HG03558 (cell line): Measurements from ENCODE around the gene SYCE3.

Source experiments
- ATAC-seq: cut with Tn5 transposase; IDR thresholded peaks from one replicate; pipeline ENCODE4 v1.9.1; 2021; ENCODE audit warnings: moderate number of reproducible peaks; ENCODE audit not compliant: unreplicated experiment; ENCODE audit errors: extremely low read depth

The SYCE3 gene

GRCh38 chr22:50600967-50601668, 38.4 kb upstream of the SYCE3 start:
- ATAC-seq: no peak

- ATAC-seq: no peak
Measured at GRCh38 chr22:50600538-50600937, 37.8 kb upstream of the SYCE3 start, which contains the start of gene MAPK8IP2. TSS of gene MAPK8IP2 (plus strand) at chr22:50600793. CDS start at chr22:50600819, 26 bp downstream.

GRCh38 chr22:50599816-50600455, 37.2 kb upstream of the SYCE3 start:
- ATAC-seq: no peak

- no peak for ATAC-seq
Measured at GRCh38 chr22:50597097-50597496, 34.4 kb upstream of the SYCE3 start.

GRCh38 chr22:50595189-50595588, 32.5 kb upstream of the SYCE3 start:
- no peak for ATAC-seq

GRCh38 chr22:50587407-50587806, 24.7 kb upstream of the SYCE3 start:
- no peak for ATAC-seq

- no peak for ATAC-seq
Measured at GRCh38 chr22:50586416-50586815, 23.7 kb upstream of the SYCE3 start.

GRCh38 chr22:50585781-50586180, 23.1 kb upstream of the SYCE3 start:
- no peak for ATAC-seq

GRCh38 chr22:50585238-50585637, 22.5 kb upstream of the SYCE3 start:
- ATAC-seq: no peak

GRCh38 chr22:50584106-50585096, 21.7 kb upstream of the SYCE3 start:
- ATAC-seq: no peak

GRCh38 chr22:50583294-50583861, 20.7 kb upstream of the SYCE3 start:
- ATAC-seq: no peak

GRCh38 chr22:50582493-50583293, 20.0 kb upstream of the SYCE3 start, which contains the start of gene CHKB:
TSS of gene CHKB (minus strand) at chr22:50582849. CDS start at chr22:50582781, 68 bp downstream.
- ATAC-seq: peak; percentile 66

- no peak for ATAC-seq
Measured at GRCh38 chr22:50581950-50582492, 19.3 kb upstream of the SYCE3 start.

- no peak for ATAC-seq
Measured at GRCh38 chr22:50581031-50581949, 18.6 kb upstream of the SYCE3 start.

GRCh38 chr22:50579752-50580151, 17.0 kb upstream of the SYCE3 start:
- no peak for ATAC-seq

GRCh38 chr22:50578776-50579310, 16.1 kb upstream of the SYCE3 start:
- ATAC-seq: no peak

GRCh38 chr22:50577987-50578775, 15.5 kb upstream of the SYCE3 start, which contains the start of gene CPT1B:
TSS of gene CPT1B (minus strand) at chr22:50578427. CDS start at chr22:50577915, 512 bp downstream.
- ATAC-seq: no peak
